Right lobe of liver (tissue), 4 donors: ENCODE measurements around the gene DLST.

Experiments used
- POLR2A ChIP-seq: fragments of 450-650 bp; IDR thresholded peaks from one replicate; pipeline ENCODE4 v1.6.1; 2017; ENCODE audit warnings: antibody characterized with exemption, mild to moderate bottlenecking
- TF ChIP-seq, protein P1 (sequence below), 4 donors: fragments of 200-600 bp in 3 of 4; fragments of 450-650 bp in 1 of 4; IDR thresholded peaks; one replicate each; pipeline versions ENCODE4 v1.5.1 to v1.8.0; 2016 to 2022; ENCODE audit warnings: antibody characterized with exemption in 4 of 4, mild to moderate bottlenecking in 2 of 4
- donor health status: DM: no; HTN: no; CAD: no.
- donor health status: DM: no; HTN: no; CAD: no.
- donor health status: DM: no; HTN: yes; CAD: no.

DNA sequence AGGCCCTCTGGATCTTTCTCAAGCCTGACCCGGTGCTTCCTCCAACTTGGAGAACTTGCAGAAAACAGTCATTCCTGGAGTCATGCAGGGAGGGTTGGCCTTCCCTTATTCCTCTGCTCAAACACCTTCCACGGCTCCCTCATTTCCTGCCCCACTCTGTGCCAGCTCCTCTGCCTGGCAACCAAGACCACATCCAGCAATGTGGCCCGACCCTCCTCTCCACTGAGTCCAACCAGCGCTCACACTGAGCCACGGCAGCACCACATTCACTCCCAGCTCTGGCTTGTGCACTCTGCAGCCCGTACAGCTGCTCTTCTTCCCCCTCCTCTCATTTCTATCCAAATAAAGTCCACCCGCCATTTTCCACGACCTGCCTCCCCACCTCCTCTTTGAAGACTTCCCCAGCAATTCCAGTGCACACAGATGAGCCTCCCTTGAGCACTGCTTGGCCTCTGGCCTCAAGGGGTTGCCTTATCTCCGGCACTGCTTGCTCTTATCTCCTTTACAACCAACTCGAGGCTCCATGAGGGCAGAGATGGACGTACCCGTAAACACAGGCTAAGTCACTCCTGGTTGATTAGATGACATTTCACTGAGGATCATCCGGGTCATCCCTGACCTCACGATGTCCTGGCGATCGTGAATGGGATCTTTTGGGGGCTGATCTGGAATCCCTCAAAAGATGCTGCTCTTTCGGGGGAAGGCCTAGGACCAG lies 68.3 kb downstream of the DLST start:
- TF ChIP-seq, protein P1, sequence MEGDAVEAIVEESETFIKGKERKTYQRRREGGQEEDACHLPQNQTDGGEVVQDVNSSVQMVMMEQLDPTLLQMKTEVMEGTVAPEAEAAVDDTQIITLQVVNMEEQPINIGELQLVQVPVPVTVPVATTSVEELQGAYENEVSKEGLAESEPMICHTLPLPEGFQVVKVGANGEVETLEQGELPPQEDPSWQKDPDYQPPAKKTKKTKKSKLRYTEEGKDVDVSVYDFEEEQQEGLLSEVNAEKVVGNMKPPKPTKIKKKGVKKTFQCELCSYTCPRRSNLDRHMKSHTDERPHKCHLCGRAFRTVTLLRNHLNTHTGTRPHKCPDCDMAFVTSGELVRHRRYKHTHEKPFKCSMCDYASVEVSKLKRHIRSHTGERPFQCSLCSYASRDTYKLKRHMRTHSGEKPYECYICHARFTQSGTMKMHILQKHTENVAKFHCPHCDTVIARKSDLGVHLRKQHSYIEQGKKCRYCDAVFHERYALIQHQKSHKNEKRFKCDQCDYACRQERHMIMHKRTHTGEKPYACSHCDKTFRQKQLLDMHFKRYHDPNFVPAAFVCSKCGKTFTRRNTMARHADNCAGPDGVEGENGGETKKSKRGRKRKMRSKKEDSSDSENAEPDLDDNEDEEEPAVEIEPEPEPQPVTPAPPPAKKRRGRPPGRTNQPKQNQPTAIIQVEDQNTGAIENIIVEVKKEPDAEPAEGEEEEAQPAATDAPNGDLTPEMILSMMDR (IDR thresholded peaks at IDR 0.05), result no peak
- TF ChIP-seq POLR2A, result no peak
